Neural crest cell (in vitro differentiated cells): Measurements from ENCODE around the gene N4BP2. TPM values are rescaled to one million over a fixed set of nuclear protein-coding genes. Genes with fewer than 3 reads are reported as not detected.

ENCODE experiments used
- DNase-seq: peaks from one replicate; pipeline ENCODE4 v3.0.0; 2021; ENCODE audit warnings: low read depth, mixed read lengths, low spot score
- H3K27ac Mint-ChIP-seq: one replicate; pipeline ENCODE4 v1.8.0; 2021; ENCODE audit warnings: mild to moderate bottlenecking, mixed read lengths; ENCODE audit not compliant: unreplicated experiment
- H3K27me3 Mint-ChIP-seq: 2 replicates; pipeline ENCODE4 v1.8.0; 2021; ENCODE audit warnings: low read depth, mild to moderate bottlenecking, mixed read lengths
- H3K36me3 Mint-ChIP-seq: 2 replicates; pipeline ENCODE4 v1.8.0; 2021; ENCODE audit warnings: low read depth, mild to moderate bottlenecking, mixed read lengths
- H3K4me1 Mint-ChIP-seq: 2 replicates; pipeline ENCODE4 v1.8.0; 2021; ENCODE audit warnings: mixed read lengths
- H3K4me3 Mint-ChIP-seq: one replicate; pipeline ENCODE4 v1.8.0; 2021; ENCODE audit warnings: mild to moderate bottlenecking, mixed read lengths
- H3K9me3 Mint-ChIP-seq: 2 replicates; pipeline ENCODE4 v1.8.0; 2021; ENCODE audit warnings: mixed read lengths
- CTCF ChIP-seq: fragments of 200-600 bp; sonication (generic); conservative IDR thresholded peaks from 2 replicates; pipeline ENCODE4 v1.5.0; 2021; ENCODE audit warnings: antibody characterized with exemption, mild to moderate bottlenecking
- total RNA-seq: library from RNA; stranded (reverse); gene quantifications from 2 replicates; pipeline ENCODE4 v1.2.1, GENCODE V29; 2021

The N4BP2 gene
- total RNA-seq, 1 donor from 2014 or later, result 25.2 TPM

- H3K4me1 Mint-ChIP-seq, result peaks cover 26% of the 10 kb centered on the region
These were observed 3.5 kb upstream of the N4BP2 start for GRCh38 chr4:40053161-40053560.

GRCh38 chr4:40055511-40055862, 1.2 kb upstream of the N4BP2 start:
- peak overlapping the region; percentile 89 for H3K4me3 Mint-ChIP-seq
- H3K4me1 Mint-ChIP-seq, result peaks cover 40% of the 10 kb centered on the region
- H3K27me3 Mint-ChIP-seq, result no peaks in the 10 kb centered on the region
- peak overlapping the region; percentile 93 for H3K27ac Mint-ChIP-seq
- no peaks in the 10 kb centered on the region for H3K9me3 Mint-ChIP-seq
- H3K36me3 Mint-ChIP-seq, result peaks cover 2% of the 10 kb centered on the region
- DNase-seq, result no peak
- no peak for TF ChIP-seq CTCF

More at GRCh38 chr4:40053161-40053560, 3.5 kb upstream of the N4BP2 start:
- Mint-ChIP-seq H3K4me3 (peak overlapping the region; percentile 9), H3K36me3 (no peaks in the 10 kb centered on the region), H3K9me3 (no peaks in the 10 kb centered on the region), H3K27ac (no peak overlapping the region), H3K27me3 (no peaks in the 10 kb centered on the region)
- TF ChIP-seq CTCF, result no peak
- no peak for DNase-seq

- peak; percentile 63 for DNase-seq
- H3K4me3 Mint-ChIP-seq, result peak overlapping the region; percentile 94
- peaks cover 40% of the 10 kb centered on the region for H3K4me1 Mint-ChIP-seq
- peaks cover 4% of the 10 kb centered on the region for H3K36me3 Mint-ChIP-seq
- no peaks in the 10 kb centered on the region for H3K27me3 Mint-ChIP-seq
- TF ChIP-seq CTCF, result no peak
- peak overlapping the region; percentile 99 for H3K27ac Mint-ChIP-seq
- H3K9me3 Mint-ChIP-seq, result no peaks in the 10 kb centered on the region
These were observed 561 bp upstream of the N4BP2 start for GRCh38 chr4:40055863-40056715.

GRCh38 chr4:40057586-40058091, 989 bp downstream of the N4BP2 start:
- H3K9me3 Mint-ChIP-seq, result no peaks in the 10 kb centered on the region

GRCh38 chr4:40058121-40058520, 1.5 kb downstream of the N4BP2 start:
- peaks cover 7% of the 10 kb centered on the region for H3K36me3 Mint-ChIP-seq
- no peaks in the 10 kb centered on the region for H3K27me3 Mint-ChIP-seq
- no peaks in the 10 kb centered on the region for H3K9me3 Mint-ChIP-seq
- H3K4me1 Mint-ChIP-seq, result peaks cover 37% of the 10 kb centered on the region
- no peak for TF ChIP-seq CTCF
- peak overlapping the region; percentile 93 for H3K4me3 Mint-ChIP-seq
- peak overlapping the region; percentile 70 for H3K27ac Mint-ChIP-seq
- DNase-seq, result no peak

More at GRCh38 chr4:40057586-40058091, 989 bp downstream of the N4BP2 start:
- peak overlapping the region; percentile 80 for H3K27ac Mint-ChIP-seq
- H3K27me3 Mint-ChIP-seq, result no peaks in the 10 kb centered on the region
- peaks cover 40% of the 10 kb centered on the region for H3K4me1 Mint-ChIP-seq
- peak overlapping the region; percentile 93 for H3K4me3 Mint-ChIP-seq
- TF ChIP-seq CTCF, result no peak
- peaks cover 7% of the 10 kb centered on the region for H3K36me3 Mint-ChIP-seq
- peak; percentile 55 for DNase-seq
